ENCODE measurements around the gene CNTNAP5.

The CNTNAP5 gene

DNA sequence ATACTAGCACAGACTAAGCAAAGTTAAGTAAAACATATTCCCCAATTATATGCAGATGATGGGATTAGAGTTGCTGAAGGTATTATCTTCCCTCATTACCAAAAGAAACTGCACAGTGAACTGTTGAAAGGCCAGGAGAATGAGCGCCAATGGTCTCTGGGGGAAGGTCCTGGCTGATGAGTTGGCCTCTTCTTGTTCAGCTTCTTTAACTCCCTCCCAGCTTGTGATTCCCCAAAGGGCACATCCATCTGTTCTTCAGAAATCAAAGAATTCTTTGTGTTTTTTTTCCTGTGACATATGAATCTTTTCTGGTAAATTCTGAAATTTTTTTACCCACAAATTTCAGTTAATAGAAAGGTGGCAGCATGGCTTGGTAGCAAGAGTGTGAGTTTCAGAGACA lies 667.6 kb downstream of the CNTNAP5 start:
- Histone ChIP-seq H3K4me1 (no peaks in the 10 kb centered on the region), H3K9me3 (peaks cover 0 to 7% (median 3%) of the 10 kb centered on the region in 3 donors), H3K27me3 (no peaks in the 10 kb centered on the region), H3K36me3 (no peaks in the 10 kb centered on the region), H3K27ac (no peak overlapping the region), H3K4me3 (no peak overlapping the region)
- TF ChIP-seq, protein P1, sequence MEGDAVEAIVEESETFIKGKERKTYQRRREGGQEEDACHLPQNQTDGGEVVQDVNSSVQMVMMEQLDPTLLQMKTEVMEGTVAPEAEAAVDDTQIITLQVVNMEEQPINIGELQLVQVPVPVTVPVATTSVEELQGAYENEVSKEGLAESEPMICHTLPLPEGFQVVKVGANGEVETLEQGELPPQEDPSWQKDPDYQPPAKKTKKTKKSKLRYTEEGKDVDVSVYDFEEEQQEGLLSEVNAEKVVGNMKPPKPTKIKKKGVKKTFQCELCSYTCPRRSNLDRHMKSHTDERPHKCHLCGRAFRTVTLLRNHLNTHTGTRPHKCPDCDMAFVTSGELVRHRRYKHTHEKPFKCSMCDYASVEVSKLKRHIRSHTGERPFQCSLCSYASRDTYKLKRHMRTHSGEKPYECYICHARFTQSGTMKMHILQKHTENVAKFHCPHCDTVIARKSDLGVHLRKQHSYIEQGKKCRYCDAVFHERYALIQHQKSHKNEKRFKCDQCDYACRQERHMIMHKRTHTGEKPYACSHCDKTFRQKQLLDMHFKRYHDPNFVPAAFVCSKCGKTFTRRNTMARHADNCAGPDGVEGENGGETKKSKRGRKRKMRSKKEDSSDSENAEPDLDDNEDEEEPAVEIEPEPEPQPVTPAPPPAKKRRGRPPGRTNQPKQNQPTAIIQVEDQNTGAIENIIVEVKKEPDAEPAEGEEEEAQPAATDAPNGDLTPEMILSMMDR (IDR thresholded peaks at IDR 0.05): no peak
- intact Hi-C loops (cut with DNase I; ENCODE audit: low total_unique reads): no loop called here
- no peak for DNase-seq

DNA sequence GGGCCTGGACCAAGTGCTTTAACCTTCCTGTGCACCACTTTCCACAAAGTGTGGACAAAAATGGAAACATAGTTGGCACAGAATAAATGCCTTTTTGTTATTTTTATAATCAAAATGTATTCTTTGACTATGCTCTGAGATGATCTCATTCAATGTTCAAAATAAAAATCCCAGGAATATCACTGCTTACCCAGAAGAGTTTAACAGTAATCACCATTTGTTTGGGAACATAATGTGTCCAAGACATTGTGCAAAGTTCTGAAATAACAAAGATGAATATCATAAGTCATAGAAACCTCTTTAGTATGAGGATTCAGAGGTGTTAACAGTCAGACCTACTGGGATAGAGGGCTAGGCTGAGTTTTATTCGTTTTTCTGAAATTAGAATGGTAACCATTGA lies 668.1 kb downstream of the CNTNAP5 start:
- Histone ChIP-seq H3K36me3 (no peaks in the 10 kb centered on the region), H3K9me3 (peaks cover 0 to 7% (median 3%) of the 10 kb centered on the region in 3 donors), H3K27me3 (no peaks in the 10 kb centered on the region), H3K4me3 (no peak overlapping the region), H3K4me1 (no peaks in the 10 kb centered on the region), H3K27ac (no peak overlapping the region)
- TF ChIP-seq, protein P1 (IDR thresholded peaks at IDR 0.05): no peak
- no peak for DNase-seq
- intact Hi-C loops (cut with DNase I; ENCODE audit: low total_unique reads): no loop called here

DNA sequence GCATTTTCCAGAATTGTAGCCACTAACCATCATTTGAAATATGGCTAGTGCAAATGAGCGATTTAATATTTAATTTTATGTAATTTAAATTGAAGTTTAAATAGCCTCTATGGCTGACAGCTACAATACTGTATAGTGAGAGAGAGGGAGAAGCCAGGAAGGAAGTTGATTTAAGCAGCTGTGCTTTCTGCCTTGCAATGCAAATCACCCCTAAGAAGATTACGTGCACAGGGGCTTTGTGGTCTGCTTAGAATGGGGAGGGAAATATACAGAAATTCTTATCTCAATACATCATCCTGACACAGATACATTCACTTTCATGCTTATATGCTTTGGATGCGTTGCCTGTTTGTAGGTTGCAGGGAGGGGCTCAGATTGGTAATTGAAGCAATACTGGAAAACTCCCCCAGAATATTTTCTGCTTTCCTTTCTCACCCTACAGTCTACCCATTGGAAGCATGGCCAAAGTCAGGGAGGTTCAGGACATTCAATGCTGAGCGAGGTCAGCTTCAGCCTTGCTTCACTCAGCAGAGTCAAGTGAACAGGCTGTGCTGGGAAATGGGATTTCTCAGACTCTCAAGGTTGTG lies 674.0 kb downstream of the CNTNAP5 start:
- TF ChIP-seq, protein P1 (IDR thresholded peaks at IDR 0.05): no peak
- Histone ChIP-seq H3K9me3 (no peaks in the 10 kb centered on the region), H3K27ac (no peak overlapping the region), H3K36me3 (no peaks in the 10 kb centered on the region), H3K4me3 (no peak overlapping the region), H3K4me1 (no peaks in the 10 kb centered on the region), H3K27me3 (no peaks in the 10 kb centered on the region)
- no peak for DNase-seq
- intact Hi-C loops (cut with DNase I; ENCODE audit: low total_unique reads): no loop called here

DNA sequence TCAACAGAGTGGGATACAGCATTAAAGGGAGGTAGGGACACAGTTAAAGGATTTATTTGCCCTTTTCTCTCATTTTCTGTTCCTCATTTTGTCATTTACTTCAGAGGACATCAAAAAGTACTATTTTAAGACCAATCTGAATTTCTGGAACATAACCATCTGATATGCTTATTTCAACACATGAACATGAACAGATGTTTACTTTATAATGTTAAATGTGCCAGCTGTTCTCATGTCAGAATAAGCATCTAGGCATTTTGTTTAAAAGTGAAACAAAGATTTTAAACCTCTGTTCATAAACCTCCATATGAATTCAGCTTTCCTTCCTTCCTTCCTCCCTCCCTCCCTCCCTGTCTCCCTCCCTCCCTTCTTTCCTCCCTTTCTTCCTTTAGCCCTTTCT lies 677.7 kb downstream of the CNTNAP5 start:
- DNase-seq: no peak
- intact Hi-C loops (cut with DNase I; ENCODE audit: low total_unique reads): no loop called here
- Histone ChIP-seq H3K4me1 (no peaks in the 10 kb centered on the region), H3K27me3 (no peaks in the 10 kb centered on the region), H3K9me3 (no peaks in the 10 kb centered on the region), H3K27ac (no peak overlapping the region), H3K4me3 (no peak overlapping the region), H3K36me3 (no peaks in the 10 kb centered on the region)
- TF ChIP-seq, protein P1 (IDR thresholded peaks at IDR 0.05): no peak

DNA sequence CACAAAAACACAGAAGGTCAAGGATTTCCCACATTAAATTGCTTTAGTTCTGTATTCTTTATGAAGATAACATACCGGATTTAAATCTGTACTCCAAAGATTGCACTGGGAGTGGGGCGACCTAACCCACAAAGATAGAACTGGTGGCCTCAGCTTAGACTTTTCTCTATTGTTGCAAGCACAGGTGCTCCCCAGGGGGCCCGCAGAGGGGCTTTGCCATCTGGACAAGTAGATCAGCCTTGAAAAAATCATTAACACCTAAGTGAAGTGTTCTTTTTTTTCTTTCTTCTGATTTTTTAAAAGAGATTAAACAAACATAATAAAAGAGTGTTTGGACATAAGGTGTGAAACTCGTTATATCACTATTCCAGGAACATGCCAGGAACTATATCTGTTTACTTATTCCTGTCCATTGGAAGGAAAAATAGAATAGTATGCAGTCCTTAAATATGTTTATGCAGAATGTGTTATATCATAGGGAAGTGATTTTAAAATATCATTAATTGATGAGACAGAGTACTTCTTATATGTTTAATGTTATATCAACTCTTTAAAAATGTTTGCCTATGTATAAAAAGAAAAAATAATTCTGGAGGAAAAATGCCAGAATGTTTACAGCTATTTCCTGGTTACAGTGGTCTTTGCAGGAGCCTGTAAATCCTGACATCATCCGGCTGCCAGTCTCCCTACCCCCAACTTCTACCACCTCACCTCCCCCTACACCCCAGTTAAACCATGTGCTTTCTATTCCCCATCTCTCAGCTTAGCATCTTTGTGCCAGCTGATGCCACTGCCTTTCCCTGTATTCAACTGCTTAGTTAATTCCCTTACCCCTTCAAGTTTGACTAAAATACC lies 679.2 kb downstream of the CNTNAP5 start:
- intact Hi-C loops (cut with DNase I; ENCODE audit: low total_unique reads): no loop called here
- H3K4me3 ChIP-seq: no peak overlapping the region
- H3K36me3 ChIP-seq: no peaks in the 10 kb centered on the region
- H3K4me1 ChIP-seq: no peaks in the 10 kb centered on the region
- DNase-seq: no peak
- no peaks in the 10 kb centered on the region for H3K9me3 ChIP-seq
- H3K27ac ChIP-seq: no peak overlapping the region
- TF ChIP-seq, protein P1 (IDR thresholded peaks at IDR 0.05): no peak
- no peaks in the 10 kb centered on the region for H3K27me3 ChIP-seq

Measured in tibial artery (tissue), 4 donors.